ENCODE measurements around the gene SEC14L1.

SEC14L1 gene

DNA sequence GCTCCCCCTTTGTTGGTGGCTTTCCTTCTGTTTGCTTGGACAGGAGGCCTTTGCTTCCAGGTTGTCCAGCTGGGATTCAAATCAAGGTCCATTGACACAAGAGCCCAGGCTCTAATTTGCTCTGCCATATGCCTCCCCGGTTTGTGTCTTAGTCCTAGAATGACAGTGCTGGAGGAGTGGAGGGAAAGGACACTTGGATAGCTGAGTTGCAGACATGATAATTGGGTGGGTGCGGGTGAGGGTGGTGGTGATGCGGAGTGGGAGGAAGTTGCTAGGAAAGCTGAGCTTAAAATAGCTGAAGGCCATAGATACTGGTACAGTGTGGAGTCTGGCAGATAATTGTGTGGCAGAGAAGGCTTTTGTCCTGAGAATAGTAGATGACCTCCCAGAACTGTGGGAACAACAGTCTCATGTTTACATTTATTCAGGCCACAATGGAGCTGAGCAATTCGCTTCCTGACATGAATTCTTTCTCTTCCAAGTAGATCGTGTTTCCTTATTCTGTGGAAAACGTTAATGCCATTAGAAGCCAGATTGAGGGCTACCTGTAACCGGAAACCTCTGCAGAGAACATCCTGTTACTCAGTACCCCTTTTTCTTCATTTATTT is 23.8 kb downstream of the SEC14L1 start:
- FAIRE-seq: no peak

DNA sequence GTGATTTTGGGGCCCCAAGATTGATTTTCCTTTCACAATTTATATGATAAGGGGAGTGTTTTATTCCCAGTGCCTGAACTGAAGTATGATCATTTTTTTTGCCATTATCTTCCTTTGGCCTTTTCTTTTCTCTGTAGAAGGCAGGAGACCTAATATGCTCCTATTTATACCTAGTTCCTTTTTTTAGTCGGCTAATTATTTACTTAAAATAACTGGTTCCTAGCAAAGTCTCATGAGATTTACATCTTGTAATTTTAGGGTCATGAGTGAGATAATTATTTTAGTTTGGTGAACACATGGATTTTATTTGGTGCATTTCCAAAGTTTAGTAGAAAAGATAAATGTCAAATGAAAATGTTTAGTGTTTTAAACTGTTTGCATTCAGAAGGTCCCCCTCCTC is 24.8 kb downstream of the SEC14L1 start:
- no peak for FAIRE-seq

DNA sequence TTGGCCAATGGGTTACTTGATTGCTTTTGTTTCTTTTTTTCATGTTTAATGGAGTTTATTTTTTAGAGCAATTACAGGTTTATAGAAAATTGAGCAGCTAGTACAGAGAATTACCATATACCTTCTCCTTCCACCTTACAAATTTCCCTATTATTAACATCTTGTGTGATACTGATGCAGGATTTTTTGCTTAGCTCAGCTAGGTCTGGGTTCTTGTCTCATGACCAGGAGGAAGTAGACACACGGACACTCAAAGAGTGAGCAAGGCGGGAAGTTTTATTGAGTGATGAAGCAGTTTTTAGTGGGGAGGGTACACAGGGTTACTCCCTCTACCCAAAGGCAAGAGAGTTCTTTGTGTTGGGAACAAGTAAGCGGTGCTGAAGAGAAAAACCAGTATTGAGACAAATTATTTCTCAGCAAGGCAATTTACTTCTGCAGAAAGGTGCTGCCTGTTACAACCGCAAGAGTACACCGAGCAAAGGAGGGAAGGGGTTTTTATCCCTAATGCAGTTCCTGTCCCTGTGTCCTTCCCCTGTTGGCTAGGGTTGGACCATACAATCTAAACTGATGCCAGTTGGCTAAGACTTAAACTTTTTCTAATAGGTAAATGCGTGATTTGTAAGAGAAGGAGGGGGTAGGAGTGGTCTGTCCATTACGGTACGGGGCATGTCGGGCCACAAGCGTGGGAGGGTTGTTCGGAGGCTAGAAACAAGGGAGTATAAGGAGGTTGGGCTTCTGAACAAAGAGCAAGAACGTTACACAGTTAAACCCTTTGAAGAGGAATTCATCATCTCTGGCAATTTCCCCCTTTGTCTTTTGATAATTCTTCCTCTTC is 26.9 kb downstream of the SEC14L1 start:
- FAIRE-seq: no peak

DNA sequence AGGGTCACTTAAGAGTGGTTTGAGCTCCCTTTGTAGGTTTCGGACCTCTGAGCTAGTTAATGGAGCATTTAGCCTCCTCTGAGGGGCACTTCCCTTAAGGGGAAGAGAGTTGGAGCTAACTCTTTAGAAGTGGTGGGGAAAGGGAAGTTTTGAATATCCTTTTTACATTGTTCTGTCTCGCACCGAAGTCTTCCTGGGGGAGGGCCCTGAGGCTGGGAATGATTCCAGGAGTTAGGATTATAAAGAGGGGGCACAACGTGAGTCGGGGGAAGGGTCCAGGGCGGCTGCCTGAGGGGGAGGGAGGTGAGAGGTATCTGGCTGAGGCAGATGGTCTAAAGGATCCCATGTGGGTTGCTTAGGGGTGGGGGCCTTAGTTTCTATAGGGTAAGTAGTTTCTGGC is 32.3 kb downstream of the SEC14L1 start:
- FAIRE-seq: no peak

DNA sequence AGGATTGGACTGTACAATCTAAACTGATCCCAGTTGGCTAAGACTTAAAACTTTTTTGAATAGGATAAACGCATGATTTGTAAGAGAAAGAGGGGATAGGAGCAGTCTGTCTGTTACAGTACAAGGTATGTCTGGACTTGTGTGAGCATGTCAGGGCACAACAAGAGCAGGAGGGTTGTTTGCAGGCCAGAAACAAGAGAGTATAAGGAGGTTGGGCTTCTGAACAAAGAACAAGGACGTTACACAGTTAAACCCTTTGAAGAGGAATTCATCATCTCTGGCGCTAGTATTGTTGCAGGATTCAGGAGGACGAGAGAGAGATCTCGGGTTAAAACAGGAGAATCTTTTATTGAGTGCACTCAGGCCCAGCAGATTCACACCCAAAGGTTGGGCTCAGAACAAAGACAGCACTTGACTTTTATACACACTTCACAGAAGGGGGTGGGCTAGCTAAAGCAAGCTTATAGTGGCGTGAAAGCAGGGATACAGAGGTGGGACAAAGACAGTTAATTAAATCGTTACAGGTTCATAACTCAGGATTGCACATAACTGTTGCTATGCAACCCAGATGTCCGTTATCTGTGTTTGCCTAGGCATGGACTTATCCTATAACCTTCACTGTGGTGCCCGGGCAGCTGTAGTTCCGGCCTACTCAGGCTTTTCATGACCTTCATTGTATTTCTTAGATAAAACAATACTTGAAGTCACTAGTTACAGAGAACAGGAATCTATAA is 34.3 kb downstream of the SEC14L1 start:
- no peak for FAIRE-seq

DNA sequence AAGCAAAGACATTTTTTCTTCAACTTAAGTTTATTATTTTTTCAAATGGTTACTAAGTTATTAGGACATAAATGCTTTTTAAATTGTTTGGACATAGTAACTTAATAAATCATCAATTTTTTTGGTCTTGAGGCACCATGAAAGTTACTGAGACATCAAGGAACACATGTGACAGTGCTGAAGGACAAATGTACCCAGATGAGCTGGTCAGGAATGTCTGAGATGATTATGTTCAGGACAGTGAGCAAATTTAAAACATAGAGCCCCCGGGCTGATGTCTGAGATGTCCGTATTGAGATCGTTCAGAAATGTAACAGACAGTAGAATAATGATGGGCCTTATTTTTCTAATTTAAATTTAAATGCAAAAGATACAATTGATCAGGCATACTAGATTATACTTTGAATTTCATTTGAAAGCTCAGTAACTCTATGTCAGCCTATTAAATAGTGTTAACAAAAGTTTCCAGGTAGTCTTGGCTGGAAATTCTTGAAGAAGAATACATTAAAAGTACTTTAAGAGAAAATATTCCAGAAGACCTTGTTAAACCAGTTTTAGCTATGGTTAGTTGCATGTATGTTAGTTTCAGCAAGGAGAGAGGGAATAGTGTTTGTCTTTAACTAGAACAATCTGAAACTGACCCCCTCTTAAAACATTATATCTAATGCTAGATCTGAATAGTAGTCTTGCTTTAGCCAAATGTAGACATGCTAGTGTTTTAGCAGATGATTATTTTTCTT is 36.4 kb downstream of the SEC14L1 start:
- no peak for FAIRE-seq

DNA sequence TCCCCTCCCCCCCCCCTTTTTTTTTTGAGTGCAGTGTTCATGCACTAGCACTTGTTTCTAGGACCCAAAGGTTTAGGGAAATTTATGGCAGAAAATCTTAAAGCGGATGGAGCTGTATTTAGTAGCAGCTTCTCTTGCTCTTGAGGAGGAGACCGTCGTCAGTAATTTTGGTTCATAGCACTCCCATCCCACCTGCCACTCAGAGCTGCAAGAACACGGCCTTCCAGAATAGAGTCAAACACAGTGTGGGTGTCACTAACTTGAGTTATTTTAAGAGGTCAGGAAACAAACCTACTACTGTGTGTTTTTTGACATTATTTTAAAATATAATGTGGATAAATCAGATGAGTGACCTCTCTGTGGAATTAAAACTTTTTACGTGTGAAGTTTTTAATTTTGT is 37.3 kb downstream of the SEC14L1 start:
- no peak for FAIRE-seq

DNA sequence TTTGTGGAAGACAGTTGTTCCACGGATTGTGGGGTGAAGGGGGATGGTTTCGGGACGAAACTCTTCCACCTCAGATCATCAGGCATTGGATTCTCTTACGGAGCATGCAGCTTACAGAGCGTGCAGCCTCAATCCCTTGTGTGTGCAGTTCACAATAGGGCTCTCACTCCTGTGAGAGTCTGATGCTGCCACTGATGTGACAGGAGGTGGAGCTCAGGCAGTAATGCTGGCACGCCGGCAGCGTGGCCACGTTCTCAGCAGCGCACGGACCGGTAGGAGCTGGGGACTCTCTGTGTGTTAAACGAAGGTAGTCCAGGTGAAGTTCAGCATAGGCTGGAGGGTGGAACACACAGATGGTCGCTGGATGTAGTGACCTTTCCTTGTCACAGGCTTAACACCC is 37.8 kb downstream of the SEC14L1 start:
- no peak for FAIRE-seq

DNA sequence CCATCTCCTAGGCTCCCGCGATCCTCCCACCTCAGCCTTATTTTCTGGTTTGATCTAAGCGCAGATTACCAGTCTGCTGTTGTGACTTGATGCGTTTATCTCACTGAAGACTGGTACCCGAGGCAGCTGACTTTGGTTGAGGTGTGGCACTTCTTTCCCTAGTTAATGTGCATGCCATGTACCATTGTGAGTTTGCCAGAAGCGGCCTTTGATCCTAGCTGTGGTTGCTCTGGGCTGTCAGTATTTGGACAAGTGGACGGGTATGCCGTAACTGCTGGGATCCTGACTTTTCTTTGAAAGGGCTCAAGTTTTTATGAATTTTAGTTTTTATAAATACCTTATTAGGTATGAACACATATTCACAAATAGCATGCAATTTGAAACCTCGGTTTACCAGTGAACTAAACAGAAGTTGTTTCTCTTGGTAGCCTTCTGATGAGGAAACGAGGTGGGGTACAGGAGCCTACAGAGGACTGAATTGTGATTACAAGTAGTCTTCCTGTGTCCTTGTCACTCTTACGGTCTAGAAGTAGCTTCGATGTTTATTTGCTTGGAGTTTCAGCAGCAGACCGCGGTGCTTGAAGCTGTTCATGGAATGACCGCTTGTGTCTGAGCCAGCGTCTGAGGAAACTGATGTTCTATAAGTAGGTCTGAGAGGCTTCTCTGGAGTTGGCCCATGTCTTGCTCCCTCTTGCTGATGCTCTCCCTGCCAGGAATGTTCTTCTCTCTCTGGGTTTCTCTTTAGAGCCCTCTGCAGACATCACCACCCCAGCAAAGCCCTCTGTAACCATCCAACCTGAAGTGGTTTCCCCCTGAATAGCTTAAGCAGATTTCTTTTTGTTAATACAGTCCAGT is 40.0 kb downstream of the SEC14L1 start:
- no peak for FAIRE-seq

DNA sequence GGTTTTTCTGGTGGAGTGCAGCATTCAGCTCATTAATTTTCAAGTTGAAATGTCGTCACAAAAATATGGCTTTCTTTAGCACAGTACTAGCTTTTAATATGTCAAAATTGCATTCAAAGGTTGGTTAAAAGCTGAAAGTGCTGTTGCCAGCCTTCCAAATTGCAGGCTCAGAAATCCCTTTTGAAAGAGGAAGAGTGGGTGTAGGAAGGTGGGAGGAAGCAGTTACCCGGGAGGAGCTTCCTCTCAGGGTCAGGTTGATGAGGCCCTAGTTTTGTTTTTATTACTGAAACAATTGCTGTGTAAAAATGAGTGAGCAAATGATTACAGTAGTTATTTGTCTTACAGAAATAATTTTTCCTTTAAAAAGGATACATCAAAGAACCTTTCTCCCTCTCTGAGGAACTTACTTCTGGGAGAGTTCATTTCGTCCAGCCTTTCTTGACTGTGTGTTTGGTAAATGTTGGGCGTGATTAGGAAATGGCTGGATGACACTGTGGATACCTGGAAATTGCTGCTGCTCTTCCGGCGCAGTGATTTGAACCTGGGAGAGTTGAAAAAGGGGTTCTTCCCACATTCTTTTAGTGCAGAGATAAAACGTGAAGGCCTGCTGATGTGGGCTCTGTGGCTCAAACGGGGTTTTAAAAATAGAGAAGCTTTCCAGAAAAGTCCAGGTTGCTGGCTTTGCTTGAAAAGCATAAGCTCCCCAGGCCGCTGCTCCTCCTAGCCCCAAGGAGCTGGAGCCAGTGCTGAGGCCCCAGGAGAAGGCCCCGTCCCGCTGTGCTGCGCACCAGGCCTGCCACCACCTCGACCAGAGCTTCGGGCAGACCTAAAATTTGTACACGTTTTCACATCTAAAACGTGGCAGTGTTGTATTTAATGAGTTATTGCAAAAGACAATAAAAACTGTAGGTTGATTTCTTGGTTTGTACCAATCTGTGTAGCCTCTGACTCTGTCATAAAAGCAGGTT is 41.7 kb downstream of the SEC14L1 start:
- FAIRE-seq: no peak

DNA sequence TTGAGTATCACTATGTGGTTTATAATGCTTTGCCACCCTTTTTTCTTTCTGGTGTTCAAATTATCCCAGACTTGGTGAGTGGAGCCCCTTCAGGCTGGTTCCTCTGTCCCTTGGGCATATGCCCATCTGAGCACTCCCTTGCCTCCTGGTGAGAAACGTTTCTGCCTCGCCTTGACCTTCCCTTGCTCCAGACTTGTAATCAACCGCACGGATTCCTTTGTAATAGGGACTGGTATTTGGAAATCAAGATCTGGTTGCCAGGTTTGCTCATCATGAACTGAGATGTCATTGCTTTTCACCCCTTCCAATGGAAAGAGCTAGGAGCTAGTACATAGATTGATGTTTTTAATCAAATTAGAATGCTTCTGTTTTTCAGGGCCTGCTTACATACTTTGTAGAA is 43.7 kb downstream of the SEC14L1 start:
- FAIRE-seq: no peak

DNA sequence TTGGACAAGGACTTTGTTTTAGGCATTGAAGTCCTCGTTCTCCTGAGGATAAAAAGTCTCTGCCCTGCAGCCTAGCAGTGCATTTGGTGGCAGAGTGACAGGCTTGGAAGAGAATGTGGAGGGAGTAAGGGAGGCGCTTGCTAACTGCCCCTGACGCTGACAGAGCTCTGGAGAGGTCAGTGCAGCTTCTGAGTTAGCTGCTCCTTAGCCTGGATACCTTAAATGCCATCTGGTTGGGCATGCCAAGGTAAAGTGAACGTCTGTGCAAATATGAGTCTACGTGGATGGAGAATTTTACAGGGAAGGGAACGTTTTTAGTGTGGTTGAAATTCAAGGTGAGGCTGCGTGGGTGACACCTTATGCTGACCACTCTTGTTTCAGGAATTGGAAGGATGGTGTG is 44.4 kb downstream of the SEC14L1 start:
- no peak for FAIRE-seq

DNA sequence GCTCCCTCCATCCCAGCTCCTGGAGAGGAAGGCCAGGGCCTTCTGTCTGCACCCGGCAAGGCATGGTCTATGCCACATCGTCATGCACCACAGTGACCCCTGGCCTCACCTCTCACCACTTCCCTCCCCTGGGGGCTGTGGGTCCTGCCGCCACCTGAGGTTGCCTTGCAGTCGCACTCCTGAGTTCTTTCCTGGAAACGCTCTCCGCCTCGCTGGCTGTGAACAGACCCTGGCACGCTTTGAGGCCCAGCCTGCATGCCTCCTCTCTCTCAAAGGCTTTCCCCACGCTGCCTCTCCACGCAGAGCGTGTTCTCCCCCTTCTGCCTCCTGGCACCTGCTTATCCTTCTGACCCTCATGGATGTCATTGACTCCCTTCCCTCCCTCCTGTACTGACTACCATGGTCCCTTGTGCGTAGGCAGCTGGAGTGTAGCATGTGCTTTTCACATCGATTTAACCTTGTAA is 45.4 kb downstream of the SEC14L1 start:
- no peak for FAIRE-seq

DNA sequence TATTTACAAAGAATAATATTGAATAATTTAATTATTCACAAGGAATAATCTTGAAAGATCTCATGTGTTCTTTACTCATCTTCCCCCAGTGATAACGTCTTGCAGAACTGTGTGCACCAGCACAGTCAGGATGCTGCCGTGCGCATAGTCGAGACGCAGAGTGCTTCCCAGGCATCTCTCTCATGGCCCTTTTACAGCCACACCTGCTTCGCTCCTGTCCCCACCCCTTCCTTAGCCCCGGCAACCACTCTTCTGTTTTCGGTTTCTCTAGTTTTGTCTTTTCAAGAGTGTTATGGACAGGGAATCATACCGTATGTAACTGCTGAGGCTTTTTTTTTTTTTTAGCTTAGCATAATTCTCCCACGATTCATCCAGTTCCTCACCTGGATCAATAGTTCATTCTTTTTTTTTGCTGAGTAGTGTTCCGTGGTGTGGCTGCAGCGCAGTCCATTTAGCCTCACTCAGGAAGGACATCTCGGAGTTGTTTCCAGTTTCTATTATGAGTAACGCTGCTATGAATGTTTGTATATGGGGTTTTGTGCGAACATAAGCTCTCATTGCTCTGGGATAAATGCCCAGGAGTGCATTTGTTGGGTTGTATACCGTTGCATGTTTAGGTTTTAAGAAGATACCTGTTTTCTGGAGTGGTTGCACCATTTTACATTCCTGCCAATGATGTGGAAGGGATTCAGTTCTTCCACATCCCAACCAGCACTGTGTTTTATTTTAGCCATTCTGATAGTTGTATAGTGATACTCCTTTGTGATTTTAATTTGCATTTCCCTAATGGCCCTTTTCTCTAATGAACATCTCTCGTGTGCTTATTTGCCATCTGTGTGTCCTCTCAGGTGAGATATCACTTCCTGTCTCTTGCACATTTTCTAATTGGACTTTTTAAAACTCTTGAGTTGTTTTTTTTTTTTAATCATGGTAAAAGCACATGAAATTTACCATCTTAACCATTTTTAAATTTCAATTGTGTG is 47.6 kb downstream of the SEC14L1 start:
- no peak for FAIRE-seq

DNA sequence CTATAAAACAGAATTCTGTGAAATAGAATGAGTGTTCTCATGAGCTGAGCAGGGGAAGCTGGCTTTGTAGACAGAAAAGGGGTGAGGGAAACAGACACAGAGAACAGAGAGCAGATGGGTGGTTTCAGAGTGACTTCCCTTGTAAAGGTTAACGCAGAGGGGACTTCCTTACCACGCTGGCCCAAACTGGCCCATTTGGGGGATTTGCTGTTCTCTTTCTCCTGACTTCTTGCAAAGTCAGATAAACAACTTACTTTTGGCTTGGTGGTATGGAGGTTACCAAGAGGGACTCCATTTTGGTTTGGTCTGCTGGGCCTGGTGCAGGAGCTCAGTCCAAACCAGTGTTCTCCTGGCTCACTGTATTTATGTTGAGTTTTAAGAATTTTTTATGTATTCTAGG is 48.4 kb downstream of the SEC14L1 start:
- no peak for FAIRE-seq

DNA sequence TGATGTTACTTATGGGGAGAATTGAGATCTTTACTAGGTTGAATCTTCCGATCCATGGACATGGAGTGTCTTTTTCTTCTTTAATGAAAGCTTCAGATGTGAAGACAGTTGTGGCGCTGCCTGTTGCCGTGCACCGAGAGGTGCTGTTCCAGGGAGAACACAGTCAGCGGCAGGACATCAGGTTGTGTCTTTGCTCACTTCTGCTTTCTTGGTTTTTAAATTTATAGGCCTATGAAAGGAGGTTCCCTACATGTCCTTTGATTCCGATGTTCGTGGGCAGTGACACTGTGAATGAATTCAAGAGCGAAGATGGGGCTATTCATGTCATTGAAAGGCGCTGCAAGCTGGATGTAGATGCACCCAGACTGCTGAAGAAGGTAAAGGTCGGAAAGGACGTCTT is 49.8 kb downstream of the SEC14L1 start:
- no peak for FAIRE-seq

DNA sequence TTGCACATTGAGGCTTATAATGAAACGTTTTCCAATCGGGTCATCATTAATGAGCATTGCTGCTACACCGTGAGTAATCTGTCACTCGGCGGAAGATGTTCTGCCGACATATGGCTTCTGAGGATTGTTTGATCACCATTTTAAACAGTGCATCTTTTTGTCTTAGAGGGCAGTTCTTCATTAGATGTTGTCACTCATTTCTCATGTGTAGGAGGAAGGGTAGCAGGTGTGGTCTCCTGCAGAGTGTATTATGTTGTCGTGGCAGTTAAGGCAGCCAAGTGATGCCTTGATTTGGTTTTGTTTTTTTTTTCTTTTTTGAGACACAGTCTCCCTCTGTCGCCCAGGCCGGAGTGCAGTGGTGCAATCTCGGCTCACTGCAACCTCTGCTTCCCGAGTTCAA is 50.5 kb downstream of the SEC14L1 start:
- FAIRE-seq: no peak

DNA sequence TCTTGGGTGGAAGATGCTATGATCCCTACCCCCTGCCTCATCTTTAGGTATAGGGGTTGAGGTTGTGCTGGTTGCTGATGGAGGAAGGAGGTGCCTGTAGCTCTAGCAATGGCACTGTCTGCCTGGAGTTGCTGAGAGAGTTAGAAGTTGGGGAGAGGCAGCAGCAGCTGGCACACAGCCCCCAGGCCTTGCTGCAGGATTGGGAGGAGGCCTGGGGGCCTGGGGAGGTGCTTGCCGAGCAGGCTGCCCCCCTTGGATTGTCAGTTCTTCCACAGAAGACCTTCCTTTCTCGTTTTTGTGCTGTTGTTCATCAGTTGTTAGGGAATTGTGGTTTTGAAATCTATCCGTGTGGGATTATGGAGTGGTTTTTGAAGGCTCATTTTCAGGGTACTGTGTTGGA is 52.9 kb downstream of the SEC14L1 start:
- no peak for FAIRE-seq

DNA sequence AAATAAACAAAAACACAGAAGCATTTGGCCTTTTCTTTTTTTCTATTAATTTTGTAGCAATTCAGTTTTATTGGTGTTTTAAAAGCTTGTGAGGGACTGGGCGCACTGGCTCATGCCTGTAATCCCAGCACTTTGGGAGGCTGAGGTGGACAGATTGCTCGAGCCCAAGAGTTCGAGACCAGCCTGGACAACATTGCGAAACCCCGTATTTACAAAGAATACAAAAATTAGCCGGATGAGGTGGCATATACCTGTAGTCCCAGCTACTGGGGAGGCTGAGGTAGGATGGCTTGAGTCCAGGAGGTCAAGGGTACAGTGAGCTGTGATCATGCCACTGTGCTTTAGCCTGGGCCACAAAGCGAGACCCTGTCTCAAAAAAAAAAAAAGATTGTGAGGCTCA is 53.4 kb downstream of the SEC14L1 start:
- FAIRE-seq: no peak

DNA sequence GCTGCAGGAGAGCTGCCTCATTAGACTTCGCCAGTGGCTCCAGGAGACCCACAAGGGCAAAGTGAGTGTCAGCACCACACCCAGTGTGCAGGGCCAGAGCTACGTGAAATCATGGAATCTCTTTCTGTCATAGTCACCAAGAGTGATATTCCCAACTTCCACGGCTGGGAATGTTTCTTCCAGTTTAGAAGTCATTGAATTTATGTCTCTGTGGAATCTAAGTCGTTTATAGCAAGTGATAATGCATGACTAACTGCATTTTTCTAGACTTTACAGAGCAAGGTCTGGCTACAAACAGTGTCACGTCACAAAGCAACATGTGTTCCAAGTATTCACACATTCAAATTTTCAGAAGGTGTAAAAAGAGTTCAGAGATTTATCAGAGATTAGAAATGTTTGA is 55.5 kb downstream of the SEC14L1 start:
- FAIRE-seq: no peak

Measured in colon (tissue), 2 donors.